ENCODE results near the gene FAM135A.
"Not testable (repeated sequence)": the region's sequence is repeated elsewhere in the genome, so short reads cannot be mapped to it uniquely, and the experiment has no call there.

FAM135A gene

GRCh38 chr6:70557998-70558397 is 144.7 kb downstream of the FAM135A start:
- no peaks in the 10 kb centered on the region for H3K4me1 ChIP-seq (ENCODE audit: control insufficient read depth, insufficient read depth, low read length, poor library complexity, severe bottlenecking)
- DNase-seq, result no peak
- no peaks in the 10 kb centered on the region for H3K27me3 ChIP-seq (replicated peaks; ENCODE audit: control insufficient read depth, insufficient read depth, low read length, poor library complexity, severe bottlenecking)
- no peak overlapping the region for H3K4me3 ChIP-seq (ENCODE audit: insufficient read depth, low read depth, low read length, poor library complexity, severe bottlenecking)
- H3K27ac ChIP-seq (ENCODE audit: insufficient read depth, low read length, poor library complexity, severe bottlenecking), result no peak overlapping the region
- no peaks in the 10 kb centered on the region for H3K9me3 ChIP-seq (ENCODE audit: control insufficient read depth, low read length)
- H3K36me3 ChIP-seq (ENCODE audit: control insufficient read depth, insufficient read depth, low read length), result no peaks in the 10 kb centered on the region

GRCh38 chr6:70562401-70562800 is 149.1 kb downstream of the FAM135A start:
- H3K27ac ChIP-seq (ENCODE audit: insufficient read depth, low read length, poor library complexity, severe bottlenecking), result not testable (repeated sequence)

GRCh38 chr6:70563530-70563929 is 150.2 kb downstream of the FAM135A start:
- no peak overlapping the region for H3K27ac ChIP-seq (ENCODE audit: insufficient read depth, low read length, poor library complexity, severe bottlenecking)
- no peaks in the 10 kb centered on the region for H3K36me3 ChIP-seq (ENCODE audit: control insufficient read depth, insufficient read depth, low read length)
- H3K9me3 ChIP-seq (ENCODE audit: control insufficient read depth, low read length), result no peaks in the 10 kb centered on the region
- H3K4me1 ChIP-seq (ENCODE audit: control insufficient read depth, insufficient read depth, low read length, poor library complexity, severe bottlenecking), result no peaks in the 10 kb centered on the region
- DNase-seq, result no peak
- H3K27me3 ChIP-seq (replicated peaks; ENCODE audit: control insufficient read depth, insufficient read depth, low read length, poor library complexity, severe bottlenecking), result no peaks in the 10 kb centered on the region
- no peak overlapping the region for H3K4me3 ChIP-seq (ENCODE audit: insufficient read depth, low read depth, low read length, poor library complexity, severe bottlenecking)

More at GRCh38 chr6:70562401-70562800, 149.1 kb downstream of the FAM135A start:
- H3K36me3 ChIP-seq (ENCODE audit: control insufficient read depth, insufficient read depth, low read length); H3K4me1 ChIP-seq (ENCODE audit: control insufficient read depth, insufficient read depth, low read length, poor library complexity, severe bottlenecking); DNase-seq; H3K9me3 ChIP-seq (ENCODE audit: control insufficient read depth, low read length); H3K4me3 ChIP-seq (ENCODE audit: insufficient read depth, low read depth, low read length, poor library complexity, severe bottlenecking); H3K27me3 ChIP-seq (replicated peaks; ENCODE audit: control insufficient read depth, insufficient read depth, low read length, poor library complexity, severe bottlenecking): not testable (repeated sequence)

GRCh38 chr6:70566751-70567382 is 153.6 kb downstream of the FAM135A start, which contains the start of gene SDHAF4:
SDHAF4 (plus strand) TSS chr6:70566930; CDS start chr6:70566941, 11 bp downstream.
- Histone ChIP-seq H3K36me3 (ENCODE audit: control insufficient read depth, insufficient read depth, low read length) (no peaks in the 10 kb centered on the region), H3K4me1 (ENCODE audit: control insufficient read depth, insufficient read depth, low read length, poor library complexity, severe bottlenecking) (no peaks in the 10 kb centered on the region), H3K27me3 (replicated peaks; ENCODE audit: control insufficient read depth, insufficient read depth, low read length, poor library complexity, severe bottlenecking) (no peaks in the 10 kb centered on the region), H3K4me3 (ENCODE audit: insufficient read depth, low read depth, low read length, poor library complexity, severe bottlenecking) (peak within 1 kb of the TSS; percentile 89), H3K27ac (ENCODE audit: insufficient read depth, low read length, poor library complexity, severe bottlenecking) (peak within 1 kb of the TSS; percentile 76), H3K9me3 (ENCODE audit: control insufficient read depth, low read length) (no peaks in the 10 kb centered on the region)
- DNase-seq, result peak; percentile 87 to 91 (median 87)

GRCh38 chr6:70574643-70575042 is 161.3 kb downstream of the FAM135A start:
- H3K4me1 ChIP-seq (ENCODE audit: control insufficient read depth, insufficient read depth, low read length, poor library complexity, severe bottlenecking), result no peaks in the 10 kb centered on the region
- no peak overlapping the region for H3K27ac ChIP-seq (ENCODE audit: insufficient read depth, low read length, poor library complexity, severe bottlenecking)
- no peak overlapping the region for H3K4me3 ChIP-seq (ENCODE audit: insufficient read depth, low read depth, low read length, poor library complexity, severe bottlenecking)

GRCh38 chr6:70575899-70576495 is 162.7 kb downstream of the FAM135A start:
- Histone ChIP-seq H3K4me1 (ENCODE audit: control insufficient read depth, insufficient read depth, low read length, poor library complexity, severe bottlenecking) (no peaks in the 10 kb centered on the region), H3K9me3 (ENCODE audit: control insufficient read depth, low read length) (no peaks in the 10 kb centered on the region), H3K27ac (ENCODE audit: insufficient read depth, low read length, poor library complexity, severe bottlenecking) (no peak overlapping the region), H3K4me3 (ENCODE audit: insufficient read depth, low read depth, low read length, poor library complexity, severe bottlenecking) (no peak overlapping the region), H3K36me3 (ENCODE audit: control insufficient read depth, insufficient read depth, low read length) (peaks cover 5% of the 10 kb centered on the region), H3K27me3 (replicated peaks; ENCODE audit: control insufficient read depth, insufficient read depth, low read length, poor library complexity, severe bottlenecking) (no peaks in the 10 kb centered on the region)
- DNase-seq, result no peak

More at GRCh38 chr6:70574643-70575042, 161.3 kb downstream of the FAM135A start:
- Histone ChIP-seq H3K27me3 (replicated peaks; ENCODE audit: control insufficient read depth, insufficient read depth, low read length, poor library complexity, severe bottlenecking) (no peaks in the 10 kb centered on the region), H3K9me3 (ENCODE audit: control insufficient read depth, low read length) (no peaks in the 10 kb centered on the region), H3K36me3 (ENCODE audit: control insufficient read depth, insufficient read depth, low read length) (no peaks in the 10 kb centered on the region)
- DNase-seq, result no peak

- Histone ChIP-seq H3K27me3 (replicated peaks; ENCODE audit: control insufficient read depth, insufficient read depth, low read length, poor library complexity, severe bottlenecking) (no peaks in the 10 kb centered on the region), H3K9me3 (ENCODE audit: control insufficient read depth, low read length) (no peaks in the 10 kb centered on the region), H3K4me1 (ENCODE audit: control insufficient read depth, insufficient read depth, low read length, poor library complexity, severe bottlenecking) (no peaks in the 10 kb centered on the region), H3K36me3 (ENCODE audit: control insufficient read depth, insufficient read depth, low read length) (peaks cover 11% of the 10 kb centered on the region), H3K27ac (ENCODE audit: insufficient read depth, low read length, poor library complexity, severe bottlenecking) (no peak overlapping the region), H3K4me3 (ENCODE audit: insufficient read depth, low read depth, low read length, poor library complexity, severe bottlenecking) (no peak overlapping the region)
- DNase-seq, result no peak
These were observed 172.8 kb downstream of the FAM135A start for GRCh38 chr6:70586114-70586513.

GRCh38 chr6:70590400-70590799 is 177.1 kb downstream of the FAM135A start:
- Histone ChIP-seq H3K27me3 (replicated peaks; ENCODE audit: control insufficient read depth, insufficient read depth, low read length, poor library complexity, severe bottlenecking) (no peaks in the 10 kb centered on the region), H3K4me3 (ENCODE audit: insufficient read depth, low read depth, low read length, poor library complexity, severe bottlenecking) (no peak overlapping the region), H3K9me3 (ENCODE audit: control insufficient read depth, low read length) (no peaks in the 10 kb centered on the region), H3K36me3 (ENCODE audit: control insufficient read depth, insufficient read depth, low read length) (peaks cover 3% of the 10 kb centered on the region), H3K4me1 (ENCODE audit: control insufficient read depth, insufficient read depth, low read length, poor library complexity, severe bottlenecking) (no peaks in the 10 kb centered on the region), H3K27ac (ENCODE audit: insufficient read depth, low read length, poor library complexity, severe bottlenecking) (no peak overlapping the region)
- no peak for DNase-seq

- Histone ChIP-seq H3K4me1 (ENCODE audit: control insufficient read depth, insufficient read depth, low read length, poor library complexity, severe bottlenecking) (no peaks in the 10 kb centered on the region), H3K36me3 (ENCODE audit: control insufficient read depth, insufficient read depth, low read length) (no peaks in the 10 kb centered on the region)
- DNase-seq, result no peak
These were observed 179.2 kb downstream of the FAM135A start for GRCh38 chr6:70592391-70593117.

GRCh38 chr6:70593118-70593486 is 179.8 kb downstream of the FAM135A start:
- Histone ChIP-seq H3K36me3 (ENCODE audit: control insufficient read depth, insufficient read depth, low read length) (no peaks in the 10 kb centered on the region), H3K27ac (ENCODE audit: insufficient read depth, low read length, poor library complexity, severe bottlenecking) (no peak overlapping the region), H3K4me3 (ENCODE audit: insufficient read depth, low read depth, low read length, poor library complexity, severe bottlenecking) (no peak overlapping the region), H3K9me3 (ENCODE audit: control insufficient read depth, low read length) (no peaks in the 10 kb centered on the region), H3K27me3 (replicated peaks; ENCODE audit: control insufficient read depth, insufficient read depth, low read length, poor library complexity, severe bottlenecking) (no peaks in the 10 kb centered on the region), H3K4me1 (ENCODE audit: control insufficient read depth, insufficient read depth, low read length, poor library complexity, severe bottlenecking) (no peaks in the 10 kb centered on the region)
- DNase-seq, result no peak

More at GRCh38 chr6:70592391-70593117, 179.2 kb downstream of the FAM135A start:
- Histone ChIP-seq H3K4me3 (ENCODE audit: insufficient read depth, low read depth, low read length, poor library complexity, severe bottlenecking) (no peak overlapping the region), H3K9me3 (ENCODE audit: control insufficient read depth, low read length) (no peaks in the 10 kb centered on the region), H3K27me3 (replicated peaks; ENCODE audit: control insufficient read depth, insufficient read depth, low read length, poor library complexity, severe bottlenecking) (no peaks in the 10 kb centered on the region), H3K27ac (ENCODE audit: insufficient read depth, low read length, poor library complexity, severe bottlenecking) (no peak overlapping the region)

All from effector memory CD4-positive, alpha-beta T cell (primary cell).